Activated CD4-positive, alpha-beta T cell treated with anti-CD3 and anti-CD28 coated beads, Interleukin-2, amount 10 ng/mL, durations not matched to agents 7 days and 5 days (primary cell): ENCODE data around the gene TBC1D22A. TPM values are rescaled to one million over a fixed set of nuclear protein-coding genes. Genes with fewer than 3 reads are reported as not detected.
A peak's percentile ranks its signal among the peaks of the same experiment; 100 is the strongest.

Experiments used
- CTCF ChIA-PET: fragments of 350-600 bp; sonication (Branson Sonifier 250); formaldehyde crosslinking; loops from one replicate; lab custom pipeline; 2021; ENCODE audit warnings: antibody characterized with exemption; lab: Charles Lee
- POLR2A ChIA-PET: fragments of 350-600 bp; sonication (Branson Sonifier 250); formaldehyde crosslinking; loops from one replicate; lab custom pipeline; 2021; ENCODE audit warnings: antibody characterized with exemption; lab: Charles Lee
- DNase-seq: peaks from one replicate; pipeline ENCODE4 v3.0.0-alpha.2; 2020
- H3K27ac Mint-ChIP-seq: one replicate; pipeline ENCODE4 v1.8.0; 2021; ENCODE audit warnings: mild to moderate bottlenecking, moderate library complexity, mixed read lengths
- H3K27me3 Mint-ChIP-seq: one replicate; pipeline ENCODE4 v1.8.0; 2021; ENCODE audit warnings: mixed read lengths
- H3K36me3 Mint-ChIP-seq: one replicate; pipeline ENCODE4 v1.8.0; 2021; ENCODE audit warnings: low read depth, mixed read lengths
- H3K4me1 Mint-ChIP-seq: one replicate; pipeline ENCODE4 v1.8.0; 2021; ENCODE audit warnings: mixed read lengths
- H3K4me3 Mint-ChIP-seq: one replicate; pipeline ENCODE4 v1.8.0; 2021; ENCODE audit warnings: mild to moderate bottlenecking, moderate library complexity, mixed read lengths
- H3K9me3 Mint-ChIP-seq: one replicate; pipeline ENCODE4 v1.8.0; 2021; ENCODE audit warnings: mixed read lengths
- total RNA-seq, 2 experiments: library from RNA; stranded (reverse); gene quantifications; one replicate each; pipeline ENCODE4 v1.2.3, GENCODE V29; 2021

Gene TBC1D22A
- total RNA-seq, 2 experiments from 2014 or later = 34.1 to 39.2 TPM

DNA sequence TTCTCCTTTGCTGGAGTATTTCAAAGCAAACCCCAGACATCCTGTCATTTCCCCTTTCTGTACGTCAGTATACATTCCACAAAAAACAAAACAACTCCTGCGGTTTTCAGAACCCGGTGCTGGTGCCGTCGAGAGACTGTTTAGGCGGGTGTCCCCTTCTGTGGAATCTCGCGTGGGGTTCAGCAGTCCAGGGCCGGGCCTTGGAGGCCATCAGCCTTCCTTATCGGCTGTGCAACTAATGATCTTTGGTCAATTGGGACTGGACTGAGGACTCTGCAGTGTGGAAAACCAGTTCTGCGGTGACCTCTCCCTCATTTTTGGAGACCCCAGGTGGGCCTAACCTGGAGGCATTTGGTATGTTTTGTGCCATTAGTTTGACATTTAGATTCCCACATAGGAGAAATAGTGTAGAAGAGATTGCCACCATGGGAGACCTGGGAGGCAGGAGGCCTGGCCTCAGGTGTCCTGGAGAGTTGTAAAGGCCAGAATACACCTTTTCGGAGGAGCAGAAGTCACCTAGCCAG is 84.4 kb downstream of the TBC1D22A start:
- ChIA-PET CTCF (interaction anchor here (1.0 kb wide), 1 partner anchor 284 kb away, joined by 3 read pairs; no protein-coding TSS in a partner anchor), POLR2A (no interaction called here)
- H3K27ac Mint-ChIP-seq = no peak overlapping the region
- no peaks in the 10 kb centered on the region for H3K27me3 Mint-ChIP-seq
- no peak overlapping the region for H3K4me3 Mint-ChIP-seq
- H3K9me3 Mint-ChIP-seq = no peaks in the 10 kb centered on the region
- peaks cover 8% of the 10 kb centered on the region for H3K36me3 Mint-ChIP-seq
- peaks cover 17% of the 10 kb centered on the region for H3K4me1 Mint-ChIP-seq
- DNase-seq = no peak

DNA sequence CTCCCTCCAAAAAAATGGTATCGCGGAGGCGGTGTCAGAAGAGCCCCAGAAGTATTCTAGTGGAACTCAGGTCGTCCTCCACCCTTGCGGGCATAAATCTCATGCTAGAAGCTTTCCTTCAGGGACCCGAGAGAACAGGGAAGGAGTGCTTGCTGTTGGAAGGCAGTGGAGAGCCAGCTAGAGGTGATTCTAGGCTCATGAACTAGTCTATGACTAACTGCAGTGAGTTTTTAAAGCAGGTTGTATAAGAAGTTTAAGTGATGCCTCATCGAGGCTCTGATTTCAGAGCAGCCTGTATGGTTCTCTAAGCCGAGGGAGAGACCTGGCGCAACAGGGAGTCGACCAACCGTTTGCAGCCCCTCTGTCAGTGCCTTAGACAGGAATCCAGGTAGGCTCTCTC is 85.7 kb downstream of the TBC1D22A start:
- peak; percentile 2 for DNase-seq
- peaks cover 12% of the 10 kb centered on the region for H3K36me3 Mint-ChIP-seq
- no peaks in the 10 kb centered on the region for H3K27me3 Mint-ChIP-seq
- H3K9me3 Mint-ChIP-seq = no peaks in the 10 kb centered on the region
- H3K4me1 Mint-ChIP-seq = peaks cover 17% of the 10 kb centered on the region
- ChIA-PET CTCF (no interaction called here), POLR2A (no interaction called here)
- no peak overlapping the region for H3K27ac Mint-ChIP-seq
- no peak overlapping the region for H3K4me3 Mint-ChIP-seq

GRCh38 chr22:46849101-46849500 is 86.7 kb downstream of the TBC1D22A start:
- DNase-seq = no peak
- CTCF ChIA-PET = no interaction called here
- Mint-ChIP-seq H3K36me3 (peaks cover 12% of the 10 kb centered on the region), H3K4me3 (no peak overlapping the region), H3K27ac (no peak overlapping the region), H3K4me1 (peaks cover 20% of the 10 kb centered on the region), H3K27me3 (no peaks in the 10 kb centered on the region), H3K9me3 (no peaks in the 10 kb centered on the region)
- POLR2A ChIA-PET = no interaction called here

- Mint-ChIP-seq H3K4me1 (peaks cover 22% of the 10 kb centered on the region), H3K27me3 (no peaks in the 10 kb centered on the region), H3K4me3 (no peak overlapping the region), H3K36me3 (peaks cover 12% of the 10 kb centered on the region), H3K9me3 (no peaks in the 10 kb centered on the region), H3K27ac (no peak overlapping the region)
- ChIA-PET POLR2A (no interaction called here), CTCF (no interaction called here)
- no peak for DNase-seq
Measured at GRCh38 chr22:46849951-46850350, 87.5 kb downstream of the TBC1D22A start.

DNA sequence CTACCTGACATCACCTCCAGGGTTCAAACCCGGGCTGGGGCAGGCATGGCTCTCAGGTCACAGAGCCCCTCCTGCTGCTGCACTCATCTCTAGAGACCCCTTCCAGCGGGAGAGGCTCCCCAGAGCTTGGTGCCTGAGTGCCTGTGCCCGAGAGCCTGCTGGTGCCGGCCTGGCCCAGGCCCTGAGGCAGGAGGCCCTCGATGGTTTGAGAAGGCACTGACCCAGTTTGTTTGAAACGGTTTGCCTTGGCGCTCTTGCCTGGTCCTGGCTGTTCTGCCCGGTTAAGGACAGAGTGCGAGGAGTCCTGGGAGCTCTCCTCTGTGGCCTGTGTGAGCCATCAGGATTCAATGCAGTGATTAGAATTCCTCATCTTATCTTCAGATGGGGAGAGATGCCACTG is 88.9 kb downstream of the TBC1D22A start:
- Mint-ChIP-seq H3K4me1 (peaks cover 14% of the 10 kb centered on the region), H3K36me3 (peaks cover 15% of the 10 kb centered on the region), H3K27ac (no peak overlapping the region), H3K9me3 (no peaks in the 10 kb centered on the region), H3K4me3 (no peak overlapping the region), H3K27me3 (no peaks in the 10 kb centered on the region)
- ChIA-PET CTCF (no interaction called here), POLR2A (no interaction called here)
- DNase-seq = no peak

DNA sequence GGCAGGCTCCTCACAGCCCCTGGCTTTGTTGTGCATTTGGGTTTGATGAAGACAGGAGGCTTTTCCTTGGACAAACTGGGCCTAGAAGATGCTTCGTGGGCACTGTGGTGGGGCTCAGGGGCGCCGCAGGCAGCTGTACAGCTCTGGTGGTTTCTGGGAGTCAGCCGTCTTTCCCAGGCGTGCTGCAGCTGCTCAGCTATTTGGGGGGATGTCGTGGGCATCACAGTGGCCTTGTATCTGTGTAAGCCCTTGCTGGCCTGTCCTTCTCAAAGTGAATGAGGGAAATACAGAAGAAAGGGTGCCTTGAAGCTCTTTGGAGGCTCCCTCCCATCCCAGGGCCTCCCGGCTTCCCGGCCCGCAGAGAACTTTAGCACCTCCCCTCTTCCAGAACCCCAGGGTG is 89.5 kb downstream of the TBC1D22A start:
- H3K4me3 Mint-ChIP-seq = no peak overlapping the region
- ChIA-PET CTCF (no interaction called here), POLR2A (no interaction called here)
- DNase-seq = no peak
- H3K4me1 Mint-ChIP-seq = peaks cover 13% of the 10 kb centered on the region
- no peaks in the 10 kb centered on the region for H3K9me3 Mint-ChIP-seq
- H3K27ac Mint-ChIP-seq = no peak overlapping the region
- no peaks in the 10 kb centered on the region for H3K27me3 Mint-ChIP-seq
- peaks cover 13% of the 10 kb centered on the region for H3K36me3 Mint-ChIP-seq

DNA sequence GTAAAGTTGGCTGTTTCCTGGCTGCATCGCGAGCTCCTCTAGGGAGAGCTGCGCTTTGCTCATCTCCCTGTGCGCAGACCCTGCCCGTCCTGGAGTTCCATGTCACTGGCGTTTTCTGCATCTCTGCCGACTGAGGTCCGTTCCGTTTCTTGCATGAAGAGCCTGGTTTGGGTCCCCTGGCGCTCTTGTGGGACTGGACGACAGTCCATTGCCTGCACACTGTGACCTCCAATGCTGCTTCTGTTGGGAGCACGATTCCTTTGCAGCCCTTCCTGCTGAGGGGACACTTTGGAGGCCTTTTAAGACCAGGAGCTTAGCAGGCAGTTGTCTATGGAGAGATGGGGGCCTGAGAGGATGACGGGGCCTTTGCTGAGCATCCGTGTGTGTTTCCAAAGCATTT is 90.3 kb downstream of the TBC1D22A start:
- ChIA-PET CTCF (no interaction called here), POLR2A (no interaction called here)
- Mint-ChIP-seq H3K9me3 (no peaks in the 10 kb centered on the region), H3K27me3 (no peaks in the 10 kb centered on the region), H3K4me1 (peaks cover 11% of the 10 kb centered on the region), H3K4me3 (no peak overlapping the region), H3K27ac (no peak overlapping the region), H3K36me3 (peaks cover 14% of the 10 kb centered on the region)
- DNase-seq = no peak

- no peaks in the 10 kb centered on the region for H3K27me3 Mint-ChIP-seq
- no peaks in the 10 kb centered on the region for H3K9me3 Mint-ChIP-seq
- CTCF ChIA-PET = no interaction called here
- no peak overlapping the region for H3K4me3 Mint-ChIP-seq
- no peak overlapping the region for H3K27ac Mint-ChIP-seq
- H3K36me3 Mint-ChIP-seq = peaks cover 17% of the 10 kb centered on the region
- POLR2A ChIA-PET = no interaction called here
- H3K4me1 Mint-ChIP-seq = peaks cover 11% of the 10 kb centered on the region
- DNase-seq = no peak
Measured at GRCh38 chr22:46853191-46853590, 90.7 kb downstream of the TBC1D22A start.

DNA sequence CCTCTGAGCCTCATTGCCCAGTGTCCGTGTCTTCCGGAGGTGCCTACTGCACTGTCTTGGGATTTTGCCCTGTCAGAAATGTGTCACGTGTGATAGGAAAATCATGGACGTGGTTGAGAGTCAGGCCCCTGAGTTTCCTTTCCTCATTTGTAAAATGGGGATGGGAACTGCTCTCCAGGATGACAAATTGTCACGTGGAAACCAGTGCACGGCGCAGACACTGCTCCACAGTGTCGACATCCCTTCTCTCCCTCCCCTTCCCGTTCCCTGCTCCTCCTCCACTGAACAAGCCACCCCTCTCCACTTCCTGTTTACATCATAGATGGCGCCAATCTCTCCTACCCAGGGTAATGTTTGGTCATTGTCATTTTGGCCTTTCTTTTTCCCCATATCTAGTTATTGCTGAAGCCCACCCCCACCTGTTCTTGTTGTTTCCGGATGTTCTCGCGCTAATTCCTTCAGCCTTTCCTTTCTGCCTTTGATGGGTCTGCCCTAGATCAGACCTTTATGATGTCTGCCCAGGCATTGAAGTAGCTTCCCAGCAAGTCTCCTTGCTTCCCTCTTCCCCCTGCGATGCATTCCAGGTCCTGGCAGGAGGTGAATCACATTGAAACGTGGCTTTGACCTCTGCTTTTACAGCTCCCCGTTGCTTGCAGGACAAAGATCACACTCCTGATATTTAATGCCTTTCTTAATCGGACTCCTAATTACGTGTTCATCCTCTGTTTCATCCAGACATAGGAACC is 91.8 kb downstream of the TBC1D22A start:
- DNase-seq = no peak
- Mint-ChIP-seq H3K9me3 (no peaks in the 10 kb centered on the region), H3K27ac (no peak overlapping the region), H3K4me1 (peaks cover 11% of the 10 kb centered on the region), H3K27me3 (no peaks in the 10 kb centered on the region), H3K4me3 (no peak overlapping the region), H3K36me3 (peaks cover 17% of the 10 kb centered on the region)
- CTCF ChIA-PET = no interaction called here
- POLR2A ChIA-PET = no interaction called here

DNA sequence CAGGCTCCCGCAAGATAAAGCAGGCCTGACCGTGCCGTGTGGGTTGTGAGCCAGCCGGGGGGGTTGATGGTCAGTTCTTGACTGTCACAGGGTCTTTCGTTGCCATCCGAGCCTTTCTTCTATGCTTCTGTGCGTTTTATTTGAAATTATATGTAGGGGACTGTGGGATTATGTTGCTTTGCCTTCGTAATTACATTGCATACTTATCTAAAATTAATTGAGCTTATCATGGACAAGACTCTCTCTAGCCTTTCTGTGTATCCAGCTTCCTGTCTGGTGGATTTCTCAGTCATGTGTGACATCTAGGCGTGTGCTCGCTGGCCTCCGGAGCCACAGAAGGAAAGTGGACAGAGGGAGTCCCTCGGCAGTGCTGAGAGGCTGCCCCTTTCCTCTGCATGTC is 93.2 kb downstream of the TBC1D22A start:
- no peak for DNase-seq
- POLR2A ChIA-PET = no interaction called here
- CTCF ChIA-PET = no interaction called here
- Mint-ChIP-seq H3K9me3 (no peaks in the 10 kb centered on the region), H3K4me3 (no peak overlapping the region), H3K36me3 (peaks cover 11% of the 10 kb centered on the region), H3K27ac (no peak overlapping the region), H3K4me1 (peaks cover 8% of the 10 kb centered on the region), H3K27me3 (no peaks in the 10 kb centered on the region)

- DNase-seq = no peak
- Mint-ChIP-seq H3K4me3 (no peak overlapping the region), H3K27me3 (no peaks in the 10 kb centered on the region), H3K36me3 (peaks cover 11% of the 10 kb centered on the region), H3K27ac (no peak overlapping the region), H3K4me1 (peaks cover 8% of the 10 kb centered on the region), H3K9me3 (no peaks in the 10 kb centered on the region)
- ChIA-PET CTCF (no interaction called here), POLR2A (no interaction called here)
Measured at GRCh38 chr22:46856661-46857060, 94.2 kb downstream of the TBC1D22A start.

DNA sequence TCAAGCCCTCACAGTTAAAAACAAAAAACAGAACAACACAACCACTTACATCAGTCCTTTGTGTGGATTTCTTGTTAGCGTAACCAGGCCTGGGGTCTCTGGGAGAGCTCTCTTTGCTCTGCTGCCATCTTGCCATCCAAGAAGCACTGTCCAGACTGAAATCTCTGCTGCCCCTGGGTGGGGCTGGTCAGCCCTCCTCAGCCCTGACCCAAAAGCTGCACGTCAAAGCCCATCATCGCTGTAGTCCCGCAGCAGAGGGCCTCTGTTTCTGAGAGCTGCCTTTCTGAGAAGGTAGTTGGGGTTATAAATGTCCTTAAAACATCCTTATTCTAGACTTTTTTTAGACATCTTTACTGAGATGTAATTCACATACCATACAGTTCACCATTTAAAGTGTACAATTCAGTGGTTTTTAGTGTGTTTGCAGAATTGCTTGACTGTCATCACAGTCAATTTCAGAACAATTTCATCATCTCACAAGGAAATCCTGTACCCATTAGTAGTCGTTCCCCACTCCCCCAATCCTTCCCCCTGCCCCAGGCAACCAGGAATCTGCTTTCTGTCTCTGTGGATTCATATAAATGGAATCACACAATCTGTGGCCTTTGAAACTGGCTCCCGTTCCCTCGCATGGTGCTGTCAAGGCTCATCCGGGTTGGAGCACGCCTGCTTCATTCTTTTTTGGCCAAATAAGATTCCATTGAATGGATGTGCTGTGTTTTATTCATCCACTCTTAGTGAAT is 94.9 kb downstream of the TBC1D22A start:
- peaks cover 11% of the 10 kb centered on the region for H3K36me3 Mint-ChIP-seq
- H3K27me3 Mint-ChIP-seq = no peaks in the 10 kb centered on the region
- ChIA-PET CTCF (interaction anchor here (0.5 kb wide), 1 partner anchor 371 kb away, joined by 3 read pairs; no protein-coding TSS in a partner anchor), POLR2A (no interaction called here)
- no peaks in the 10 kb centered on the region for H3K9me3 Mint-ChIP-seq
- no peak for DNase-seq
- no peak overlapping the region for H3K4me3 Mint-ChIP-seq
- H3K4me1 Mint-ChIP-seq = peaks cover 8% of the 10 kb centered on the region
- H3K27ac Mint-ChIP-seq = no peak overlapping the region

GRCh38 chr22:46857885-46858143 is 95.4 kb downstream of the TBC1D22A start:
- no peak overlapping the region for H3K27ac Mint-ChIP-seq
- POLR2A ChIA-PET = no interaction called here
- H3K9me3 Mint-ChIP-seq = no peaks in the 10 kb centered on the region
- CTCF ChIA-PET = interaction anchor here (0.5 kb wide), 1 partner anchor 371 kb away, joined by 3 read pairs; no protein-coding TSS in a partner anchor
- peaks cover 8% of the 10 kb centered on the region for H3K4me1 Mint-ChIP-seq
- H3K36me3 Mint-ChIP-seq = peaks cover 8% of the 10 kb centered on the region
- H3K4me3 Mint-ChIP-seq = no peak overlapping the region
- DNase-seq = no peak
- H3K27me3 Mint-ChIP-seq = no peaks in the 10 kb centered on the region
